K562 (cell line): Measurements from ENCODE around the gene RO60. TPM values are rescaled to one million over a fixed set of nuclear protein-coding genes. Genes with fewer than 3 reads are reported as not detected.
A peak's percentile ranks its signal among the peaks of the same experiment; 100 is the strongest.

Experiments
- CREB3 ChIP-seq: fragments of 450-650 bp; conservative IDR thresholded peaks from 2 replicates; pipeline ENCODE4 v1.6.1; 2016; ENCODE audit warnings: missing genetic modification characterization, low read depth, mild to moderate bottlenecking, missing compliant biosample characterization, moderate library complexity
- DMBX1 ChIP-seq: fragments of 250-450 bp; sonication (Bioruptor Pico); IDR thresholded peaks from 2 replicates; pipeline ENCODE4 v1.8.0; 2022; ENCODE audit warnings: inconsistent platforms, mild to moderate bottlenecking, moderate library complexity, borderline replicate concordance
- FUS ChIP-seq: fragments of 200-400 bp; formaldehyde crosslinking; optimal IDR thresholded peaks from 2 replicates; pipeline ENCODE3; 2017; ENCODE audit warnings: low read depth, low read length
- MCM5 ChIP-seq: fragments of 450-650 bp; IDR thresholded peaks from 2 replicates; pipeline ENCODE4 v1.6.1; 2016; ENCODE audit warnings: low read depth
- PPARD ChIP-seq: fragments of 250-450 bp; sonication (Bioruptor Pico); IDR thresholded peaks from 2 replicates; pipeline ENCODE4 v1.8.0; 2022; ENCODE audit warnings: inconsistent platforms, mild to moderate bottlenecking, moderate library complexity
- SMAD4 ChIP-seq: fragments of 250-450 bp; sonication (Bioruptor Pico); conservative IDR thresholded peaks from 2 replicates; pipeline ENCODE4 v1.8.0; 2021; ENCODE audit warnings: inconsistent platforms, mild to moderate bottlenecking, moderate library complexity
- SMARCA4 ChIP-seq: fragments of 450-650 bp; IDR thresholded peaks from 2 replicates; pipeline ENCODE4 v1.6.1; 2016
- ZBTB33 ChIP-seq: sonication (generic); formaldehyde crosslinking; IDR thresholded peaks from 2 replicates; pipeline ENCODE4 v1.8.1; 2023; ENCODE audit warnings: mild to moderate bottlenecking, missing genetic modification reagents
- ZNF140 ChIP-seq: fragments of 250-450 bp; sonication (Bioruptor Pico); IDR thresholded peaks from 2 replicates; pipeline ENCODE4 v1.8.0; 2021; ENCODE audit warnings: moderate library complexity, mild to moderate bottlenecking, inconsistent platforms
- ZNF282 ChIP-seq: sonication (generic); formaldehyde crosslinking; IDR thresholded peaks from 2 replicates; pipeline ENCODE4 v1.8.1; 2023; ENCODE audit warnings: missing genetic modification reagents
- ZNF592 ChIP-seq: fragments of 450-650 bp; IDR thresholded peaks from 2 replicates; pipeline ENCODE4 v1.6.1; 2017; ENCODE audit warnings: antibody characterized with exemption, mild to moderate bottlenecking
- ZNF609 ChIP-seq: sonication (generic); formaldehyde crosslinking; IDR thresholded peaks from 2 replicates; pipeline ENCODE4 v1.8.1; 2023; ENCODE audit warnings: missing genetic modification reagents, mild to moderate bottlenecking, borderline replicate concordance
- ZNF639 ChIP-seq, 2 experiments: fragments of 200-800 bp in 1 of 2; sonication (Bioruptor generic) in 1 of 2; sonication (generic) in 1 of 2; formaldehyde crosslinking in 1 of 2; IDR thresholded peaks in 1 of 2; conservative IDR thresholded peaks in 1 of 2; 2 replicates each; pipeline versions ENCODE4 v1.5.0 to v1.6.1; 2016 to 2020; ENCODE audit warnings: missing compliant biosample characterization in 1 of 2, missing genetic modification characterization in 1 of 2, missing genetic modification reagents in 1 of 2
- polyA plus RNA-seq, 8 experiments: library from polyadenylated mRNA; depleted of rRNA in 4 of 8; stranded (reverse) in 5 of 8; unstranded in 3 of 8; fragments of >200 nt; fragmentation: Nextera tagmentation in 2 of 8; fragmentation: Illumina TruSeq in 1 of 8; extraction: Ambion mirVana in 2 of 8; extraction: Trizol in 1 of 8; gene quantifications; 2 replicates each; pipeline versions ENCODE4 v1.2.1 to v1.2.3, GENCODE V29; 2011 to 2014; ENCODE audit warnings: inconsistent platforms in 1 of 8, missing spikeins in 1 of 8
- total RNA-seq, 7 experiments: library from RNA; depleted of rRNA in 6 of 7; stranded (reverse); fragments of >200 nt in 6 of 7; fragmentation: Illumina TruSeq in 2 of 7; extraction: Trizol in 2 of 7; gene quantifications; 2 replicates each; pipeline versions ENCODE4 v1.2.1 to v1.2.3, GENCODE V29; 2011 to 2021; ENCODE audit warnings: low replicate concordance in 1 of 7

The RO60 gene
- total and polyA plus RNA-seq, 9 of the 15 experiments (the other 6 are each of a cell fraction or from before 2014, with no cell fraction given) = 24.9 to 187 (median 101) TPM

GRCh38 chr1:193068013-193068412, 8.6 kb downstream of the RO60 start (continued):
- TF ChIP-seq ZNF609 (CRISPR knock-in tag) (no peak), ZNF282 (CRISPR knock-in tag) (no peak), SMARCA4 (peak; percentile 69; the same call in 1 of the 2 replicates), MCM5 (no peak), CREB3 (tag) (peak; percentile 66), ZBTB33 (CRISPR knock-in tag) (no peak), DMBX1 (CRISPR knock-in tag) (peak; percentile 77; the same call in 1 of the 2 replicates), ZNF639 (CRISPR knock-in tag; conservative IDR thresholded peaks at IDR 0.05 in 1 of 2, IDR thresholded peaks at IDR 0.05 in 1 of 2) (0 out of 4 replicates have a peak, but pooled peaks of 1 of the 2 experiments have one; percentile 23), SMAD4 (0 out of 2 replicates have a peak, but pooled peaks have one; percentile 52), FUS (no peak), ZNF592 (peak; percentile 73), ZNF140 (CRISPR knock-in tag) (no peak), PPARD (no peak)
